Omental fat pad (tissue), 4 donors: ENCODE data around the gene MEF2D. TPM values are rescaled to one million over a fixed set of nuclear protein-coding genes. Genes with fewer than 3 reads are reported as not detected.

ENCODE experiments used
- ATAC-seq: fragments of 150-250 bp; one replicate; pipeline ENCODE4 v1.9.1; 2016; ENCODE audit warnings: mild to moderate bottlenecking, moderate library complexity; ENCODE audit not compliant: low FRiP score
- DNase-seq: peaks from one replicate; pipeline ENCODE4 v3.0.0-alpha.2; 2019; ENCODE audit warnings: low spot score
- CTCF ChIP-seq, 3 donors: fragments of 450-650 bp; IDR thresholded peaks; one replicate each; pipeline ENCODE4 v1.5.1; 2016 to 2017; ENCODE audit warnings: antibody characterized with exemption in 3 of 3, mild to moderate bottlenecking in 3 of 3, moderate library complexity in 2 of 3
- total RNA-seq, 4 donors: library from RNA; depleted of rRNA; stranded (reverse); fragments of >200 nt; gene quantifications; one replicate each; pipeline ENCODE4 v1.1.0, GENCODE V29; 2016

MEF2D gene
- total RNA-seq, 4 donors from 2014 or later: 22.8 to 33.8 (median 28.1) TPM

- ATAC-seq (no peak), DNase-seq (no peak)
- TF ChIP-seq CTCF (IDR thresholded peaks at IDR 0.05): no peak
Measured at GRCh38 chr1:156421939-156422601, 78.5 kb downstream of the MEF2D start.

GRCh38 chr1:156421062-156421938 lies 79.3 kb downstream of the MEF2D start:
- DNase-seq: peak; percentile 61
- no peak for TF ChIP-seq CTCF (IDR thresholded peaks at IDR 0.05)
- peak; percentile 92 for ATAC-seq

GRCh38 chr1:156420205-156421061 lies 80.1 kb downstream of the MEF2D start:
- ATAC-seq: no peak
- no peak for TF ChIP-seq CTCF (IDR thresholded peaks at IDR 0.05)
- no peak for DNase-seq

- TF ChIP-seq CTCF (IDR thresholded peaks at IDR 0.05): no peak
- DNase-seq (no peak), ATAC-seq (no peak)
Measured at GRCh38 chr1:156419854-156420204, 80.7 kb downstream of the MEF2D start.

- no peak for TF ChIP-seq CTCF (IDR thresholded peaks at IDR 0.05)
- no peak for ATAC-seq
- DNase-seq: no peak
Measured at GRCh38 chr1:156418416-156419070, 82.0 kb downstream of the MEF2D start.

GRCh38 chr1:156417401-156418020 lies 83.1 kb downstream of the MEF2D start:
- DNase-seq (no peak), ATAC-seq (no peak)
- TF ChIP-seq CTCF (IDR thresholded peaks at IDR 0.05): no peak
